Peyer's patch (tissue), 4 donors: Measurements from ENCODE around the gene TMEM87A. TPM values are rescaled to one million over a fixed set of nuclear protein-coding genes. Genes with fewer than 3 reads are reported as not detected.

Experiments used
- DNase-seq, 3 donors: peaks; one replicate each; pipeline ENCODE4 v3.0.0-alpha.2; 2017 to 2019
- H3K27ac ChIP-seq, 4 donors: fragments of 200-600 bp; sonication (generic); one replicate each; pipeline ENCODE4 v1.5.1; 2016 to 2019
- H3K27me3 ChIP-seq, 2 donors: fragments of 200-600 bp; sonication (generic); one replicate each; pipeline ENCODE4 v1.5.1; 2019
- H3K36me3 ChIP-seq, 3 donors: fragments of 200-600 bp; sonication (generic); one replicate each; pipeline ENCODE4 v1.5.1; 2016 to 2019
- H3K4me1 ChIP-seq, 4 donors: fragments of 200-600 bp; sonication (generic); one replicate each; pipeline ENCODE4 v1.5.1; 2016 to 2019
- H3K4me3 ChIP-seq, 4 donors: fragments of 200-600 bp; sonication (generic); 1 replicate in 3 of 4; 2 replicates in 1 of 4; pipeline ENCODE4 v1.5.1; 2016 to 2019; ENCODE audit warnings: mild to moderate bottlenecking in 1 of 4
- H3K9me3 ChIP-seq, 4 donors: fragments of 200-600 bp; sonication (generic); one replicate each; pipeline ENCODE4 v1.5.1; 2016 to 2019; ENCODE audit warnings: mild to moderate bottlenecking in 1 of 4
- CTCF ChIP-seq, 6 experiments: fragments of 450-650 bp in 4 of 6; fragments of 200-600 bp in 2 of 6; sonication (generic) in 1 of 6; IDR thresholded peaks; one replicate each; pipeline ENCODE4 v1.5.1; 2017 to 2019; ENCODE audit warnings: antibody characterized with exemption in 6 of 6, mild to moderate bottlenecking in 3 of 6, moderate library complexity in 1 of 6
- POLR2A ChIP-seq, 2 donors: fragments of 450-650 bp; IDR thresholded peaks; one replicate each; pipeline ENCODE4 v1.5.1; 2017; ENCODE audit warnings: antibody characterized with exemption in 2 of 2, mild to moderate bottlenecking in 2 of 2, moderate library complexity in 2 of 2
- total RNA-seq, 4 donors: library from RNA; depleted of rRNA; stranded (reverse); fragments of >200 nt; gene quantifications; one replicate each; pipeline ENCODE4 v1.1.0, GENCODE V29; 2016

Gene TMEM87A
- total RNA-seq, 4 donors from 2014 or later = 47.5 to 61.9 (median 53.6) TPM

- no peaks in the 10 kb centered on the region for H3K9me3 ChIP-seq
- TF ChIP-seq POLR2A (IDR thresholded peaks at IDR 0.05) (no peak), CTCF (IDR thresholded peaks at IDR 0.05) (no peak)
- no peaks in the 10 kb centered on the region for H3K27me3 ChIP-seq
- H3K36me3 ChIP-seq = peaks cover 0 to 78% (median 0%) of the 10 kb centered on the region in 3 donors
- no peak for DNase-seq
- no peaks in the 10 kb centered on the region for H3K4me1 ChIP-seq
- no peak overlapping the region for H3K27ac ChIP-seq
- no peak overlapping the region for H3K4me3 ChIP-seq
These were observed 46.6 kb downstream of the TMEM87A start for GRCh38 chr15:42226648-42227047.

GRCh38 chr15:42220216-42220615 is 53.0 kb downstream of the TMEM87A start:
- Histone ChIP-seq H3K4me3 (no peak overlapping the region), H3K27me3 (no peaks in the 10 kb centered on the region), H3K27ac (no peak overlapping the region), H3K36me3 (peaks cover 0 to 96% (median 0%) of the 10 kb centered on the region in 3 donors), H3K9me3 (no peaks in the 10 kb centered on the region), H3K4me1 (no peaks in the 10 kb centered on the region)
- no peak for DNase-seq
- no peak for TF ChIP-seq CTCF (IDR thresholded peaks at IDR 0.05)
- TF ChIP-seq POLR2A (IDR thresholded peaks at IDR 0.05) = no peak

GRCh38 chr15:42218953-42219592 is 54.2 kb downstream of the TMEM87A start:
- no peak overlapping the region for H3K27ac ChIP-seq
- no peaks in the 10 kb centered on the region for H3K27me3 ChIP-seq
- DNase-seq = no peak
- no peaks in the 10 kb centered on the region for H3K9me3 ChIP-seq
- H3K36me3 ChIP-seq = peaks cover 0 to 92% (median 0%) of the 10 kb centered on the region in 3 donors
- no peak for TF ChIP-seq POLR2A (IDR thresholded peaks at IDR 0.05)
- H3K4me1 ChIP-seq = no peaks in the 10 kb centered on the region
- no peak overlapping the region for H3K4me3 ChIP-seq

GRCh38 chr15:42217568-42217967 is 55.7 kb downstream of the TMEM87A start:
- no peaks in the 10 kb centered on the region for H3K27me3 ChIP-seq
- H3K4me3 ChIP-seq = no peak overlapping the region
- H3K27ac ChIP-seq = no peak overlapping the region
- peaks cover 0 to 86% (median 0%) of the 10 kb centered on the region in 3 donors for H3K36me3 ChIP-seq
- no peak for DNase-seq
- H3K4me1 ChIP-seq = no peaks in the 10 kb centered on the region
- no peaks in the 10 kb centered on the region for H3K9me3 ChIP-seq
- no peak for TF ChIP-seq POLR2A (IDR thresholded peaks at IDR 0.05)
- no peak for TF ChIP-seq CTCF (IDR thresholded peaks at IDR 0.05)

GRCh38 chr15:42215913-42216829 is 57.1 kb downstream of the TMEM87A start:
- TF ChIP-seq CTCF (IDR thresholded peaks at IDR 0.05) = no peak
- TF ChIP-seq POLR2A (IDR thresholded peaks at IDR 0.05) = no peak
- peaks cover 0 to 88% (median 0%) of the 10 kb centered on the region in 3 donors for H3K36me3 ChIP-seq

GRCh38 chr15:42214600-42214999 is 58.6 kb downstream of the TMEM87A start:
- Histone ChIP-seq H3K9me3 (no peaks in the 10 kb centered on the region), H3K4me1 (no peaks in the 10 kb centered on the region), H3K36me3 (peaks cover 0 to 83% (median 0%) of the 10 kb centered on the region in 3 donors), H3K27ac (no peak overlapping the region), H3K27me3 (no peaks in the 10 kb centered on the region), H3K4me3 (no peak overlapping the region)
- TF ChIP-seq POLR2A (IDR thresholded peaks at IDR 0.05) (no peak), CTCF (IDR thresholded peaks at IDR 0.05) (no peak)
- DNase-seq = no peak

More at GRCh38 chr15:42215913-42216829, 57.1 kb downstream of the TMEM87A start:
- Histone ChIP-seq H3K4me3 (no peak overlapping the region), H3K27ac (no peak overlapping the region), H3K9me3 (no peaks in the 10 kb centered on the region), H3K27me3 (no peaks in the 10 kb centered on the region), H3K4me1 (no peaks in the 10 kb centered on the region)
- DNase-seq = no peak
